Naive thymus-derived CD8-positive, alpha-beta T cell (primary cell): ENCODE data around the gene BOLL. TPM values are rescaled to one million over a fixed set of nuclear protein-coding genes. Genes with fewer than 3 reads are reported as not detected.
A peak's percentile ranks its signal among the peaks of the same experiment; 100 is the strongest.
"Not testable (repeated sequence)": the region's sequence is repeated elsewhere in the genome, so short reads cannot be mapped to it uniquely, and the experiment has no call there.

Experiments used
- ATAC-seq, 2 donors: fragments of 150-1000 bp; cut with Tn5 transposase in 1 of 2; sonication (Bioruptor Pico), chemical (Tn5 transposase) in 1 of 2; 1 replicate in 1 of 2; 2 replicates in 1 of 2; pipeline ENCODE4 v1.10.0; 2021; ENCODE audit warnings: mild to moderate bottlenecking in 2 of 2, moderate library complexity in 2 of 2
- POLR2A ChIA-PET: fragments of 350-600 bp; sonication (Branson Sonifier 250); formaldehyde crosslinking; loops from one replicate; lab custom pipeline; 2021; ENCODE audit warnings: antibody characterized with exemption; lab: Charles Lee
- DNase-seq, 10 donors: peaks; one replicate each; pipeline versions ENCODE4 v3.0.0 to v3.0.0-alpha.2; 2020 to 2022
- H3K27ac Mint-ChIP-seq, 10 donors: one replicate each; pipeline ENCODE4 v1.8.0; 2020 to 2022; ENCODE audit warnings: mild to moderate bottlenecking in 10 of 10, mixed read lengths in 10 of 10, moderate library complexity in 4 of 10, inconsistent platforms in 1 of 10
- H3K27me3 Mint-ChIP-seq, 5 donors: one replicate each; pipeline ENCODE4 v1.8.0; 2021 to 2022; ENCODE audit warnings: mixed read lengths in 5 of 5
- H3K36me3 Mint-ChIP-seq, 3 donors: one replicate each; pipeline ENCODE4 v1.8.0; 2020 to 2022; ENCODE audit warnings: mixed read lengths in 3 of 3, mild to moderate bottlenecking in 2 of 3, inconsistent platforms in 1 of 3
- H3K4me1 Mint-ChIP-seq, 4 donors: one replicate each; pipeline ENCODE4 v1.8.0; 2021 to 2022; ENCODE audit warnings: mixed read lengths in 4 of 4
- H3K4me3 Mint-ChIP-seq, 10 donors: one replicate each; pipeline ENCODE4 v1.8.0; 2020 to 2022; ENCODE audit warnings: mild to moderate bottlenecking in 10 of 10, mixed read lengths in 10 of 10, moderate library complexity in 6 of 10, inconsistent platforms in 1 of 10
- H3K9me3 Mint-ChIP-seq, 9 donors: one replicate each; pipeline ENCODE4 v1.8.0; 2020 to 2022; ENCODE audit warnings: mixed read lengths in 9 of 9, mild to moderate bottlenecking in 3 of 9, inconsistent platforms in 1 of 9, moderate library complexity in 1 of 9
- polyA plus RNA-seq, 3 donors: library from polyadenylated mRNA; unstranded; fragments of 300-500 nt; fragmentation: Illumina TruSeq; gene quantifications; one replicate each; pipeline ENCODE4 v1.2.3, GENCODE V29; 2021
- total RNA-seq, 8 experiments: library from RNA in 2 of 8; stranded (reverse) in 2 of 8; gene quantifications; one replicate each; pipeline ENCODE4 v1.2.3 and lab custom pipeline; 2021 to 2026

BOLL gene
- total and polyA plus RNA-seq, 5 experiments from 2014 or later = not detected

- Mint-ChIP-seq H3K4me3 (peak overlapping the region in 1 of 10 donors; percentile 13), H3K4me1 (peaks cover 24 to 64% (median 52%) of the 10 kb centered on the region in 4 donors)
Measured at GRCh38 chr2:197710424-197711042, 74.6 kb downstream of the BOLL start.

GRCh38 chr2:197709140-197709539, 76.0 kb downstream of the BOLL start:
- peaks cover 0 to 41% (median 2%) of the 10 kb centered on the region in 3 donors for H3K36me3 Mint-ChIP-seq
- H3K9me3 Mint-ChIP-seq, DNase-seq, ATAC-seq, H3K27me3 Mint-ChIP-seq: not testable (repeated sequence)
- POLR2A ChIA-PET = interaction anchor here (1.2 kb wide), 1 partner anchor 274 kb away, joined by 3 read pairs; the partner anchor contains the start of gene SF3B1
- peak overlapping the region in 1 of 10 donors; percentile 14 for H3K27ac Mint-ChIP-seq
- H3K4me1 Mint-ChIP-seq = peaks cover 26 to 68% (median 57%) of the 10 kb centered on the region in 4 donors
- peak overlapping the region in 8 of 10 donors; percentile 5 to 88 (median 70) for H3K4me3 Mint-ChIP-seq

More at GRCh38 chr2:197710424-197711042, 74.6 kb downstream of the BOLL start:
- peak overlapping the region in 1 of 10 donors; percentile 41 for H3K27ac Mint-ChIP-seq
- no peak for ATAC-seq
- no peak for DNase-seq
- POLR2A ChIA-PET = no interaction called here
- H3K36me3 Mint-ChIP-seq = peaks cover 0 to 48% (median 2%) of the 10 kb centered on the region in 3 donors
- no peaks in the 10 kb centered on the region for H3K9me3 Mint-ChIP-seq
- H3K27me3 Mint-ChIP-seq = no peaks in the 10 kb centered on the region

- Mint-ChIP-seq H3K9me3 (no peaks in the 10 kb centered on the region), H3K27ac (no peak overlapping the region), H3K36me3 (peaks cover 0 to 38% (median 2%) of the 10 kb centered on the region in 3 donors), H3K4me1 (peaks cover 26 to 67% (median 57%) of the 10 kb centered on the region in 4 donors), H3K27me3 (peaks cover 0 to 1% (median 0%) of the 10 kb centered on the region in 5 donors), H3K4me3 (peak overlapping the region; percentile 1 to 88 (median 64))
- POLR2A ChIA-PET = interaction anchor here (1.2 kb wide), 1 partner anchor 274 kb away, joined by 3 read pairs; the partner anchor contains the start of gene SF3B1
- no peak for DNase-seq
- ATAC-seq = no peak
Measured at GRCh38 chr2:197708331-197708730, 76.8 kb downstream of the BOLL start.

- peak overlapping the region in 4 of 10 donors; percentile 24 to 63 (median 47) for H3K27ac Mint-ChIP-seq
- peaks cover 26 to 59% (median 52%) of the 10 kb centered on the region in 4 donors for H3K4me1 Mint-ChIP-seq
- peaks cover 0 to 2% (median 0%) of the 10 kb centered on the region in 5 donors for H3K27me3 Mint-ChIP-seq
Measured at GRCh38 chr2:197707316-197708213, 77.6 kb downstream of the BOLL start.

GRCh38 chr2:197706839-197707207, 78.3 kb downstream of the BOLL start:
- no peaks in the 10 kb centered on the region for H3K9me3 Mint-ChIP-seq
- H3K4me1 Mint-ChIP-seq = peaks cover 26 to 59% (median 52%) of the 10 kb centered on the region in 4 donors
- peak overlapping the region; percentile 85 to 95 (median 92) for H3K4me3 Mint-ChIP-seq
- POLR2A ChIA-PET = interaction anchor here (1.8 to 3.0 kb wide), 3 partner anchors 12 to 272 kb away, joined by 3 to 26 read pairs (median 19); partner anchors contain the start of genes MOB4 and SF3B1
- peaks cover 0 to 26% (median 2%) of the 10 kb centered on the region in 3 donors for H3K36me3 Mint-ChIP-seq
- no peak for ATAC-seq
- H3K27me3 Mint-ChIP-seq = peaks cover 0 to 5% (median 0%) of the 10 kb centered on the region in 5 donors
- DNase-seq = no peak
- H3K27ac Mint-ChIP-seq = peak overlapping the region in 4 of 10 donors; percentile 6 to 95 (median 60)

More at GRCh38 chr2:197707316-197708213, 77.6 kb downstream of the BOLL start:
- Mint-ChIP-seq H3K36me3 (peaks cover 0 to 31% (median 2%) of the 10 kb centered on the region in 3 donors), H3K9me3 (no peaks in the 10 kb centered on the region), H3K4me3 (peak overlapping the region; percentile 85 to 95 (median 92))
- DNase-seq (peak in 3 of 10 donors; percentile 35 to 39 (median 38)), ATAC-seq (no peak)
- POLR2A ChIA-PET = interaction anchor here (1.8 kb wide), 1 partner anchor 11 kb away, joined by 3 read pairs; no protein-coding TSS in a partner anchor

- H3K36me3 Mint-ChIP-seq = peaks cover 0 to 22% (median under 1%) of the 10 kb centered on the region in 3 donors
- DNase-seq (peak in 3 of 10 donors; percentile 14 to 57 (median 21)), ATAC-seq (no peak)
- H3K27me3 Mint-ChIP-seq = peaks cover 0 to 5% (median 1%) of the 10 kb centered on the region in 5 donors
- H3K9me3 Mint-ChIP-seq = peaks cover 0 to 3% (median 0%) of the 10 kb centered on the region in 9 donors
- POLR2A ChIA-PET = interaction anchor here (1.3 to 3.0 kb wide), 8 partner anchors 13 to 907 kb away, joined by 3 to 26 read pairs (median 6); partner anchors contain the start of genes GTF3C3, HSPD1, HSPE1 and MOB4
- peak overlapping the region; percentile 85 to 99 (median 95) for H3K27ac Mint-ChIP-seq
- peak overlapping the region; percentile 85 to 95 (median 92) for H3K4me3 Mint-ChIP-seq
- peaks cover 26 to 54% (median 50%) of the 10 kb centered on the region in 4 donors for H3K4me1 Mint-ChIP-seq
Measured at GRCh38 chr2:197705912-197706838, 78.9 kb downstream of the BOLL start.

GRCh38 chr2:197705121-197705911, 79.8 kb downstream of the BOLL start, which contains the start of gene MARS2:
TSS of gene MARS2 (plus strand) at chr2:197705369. CDS start at chr2:197705406, 37 bp downstream.
- peak within 1 kb of the TSS; percentile 92 to 99 (median 96) for H3K27ac Mint-ChIP-seq
- peak; percentile 86 to 96 (median 93) for DNase-seq
- H3K36me3 Mint-ChIP-seq = peaks cover 0 to 20% (median 7%) of the 10 kb centered on the region in 3 donors
- POLR2A ChIA-PET = interaction anchor here (0.5 to 3.0 kb wide), 15 partner anchors 12 to 906 kb away, joined by 3 to 26 read pairs (median 5); partner anchors contain the start of genes COQ10B, GTF3C3, HSPD1 and HSPE1
- H3K4me1 Mint-ChIP-seq = peaks cover 26 to 54% (median 46%) of the 10 kb centered on the region in 4 donors
- peak within 1 kb of the TSS; percentile 85 to 95 (median 92) for H3K4me3 Mint-ChIP-seq
- peaks cover 0 to 3% (median 0%) of the 10 kb centered on the region in 9 donors for H3K9me3 Mint-ChIP-seq
- peak; percentile 81 to 84 for ATAC-seq
- H3K27me3 Mint-ChIP-seq = peaks cover 0 to 9% (median 1%) of the 10 kb centered on the region in 5 donors

GRCh38 chr2:197704434-197705120, 80.5 kb downstream of the BOLL start:
- H3K27ac Mint-ChIP-seq = peak overlapping the region; percentile 92 to 99 (median 96)
- ATAC-seq = peak; percentile 52 to 61
- peaks cover 0 to 9% (median 1%) of the 10 kb centered on the region in 5 donors for H3K27me3 Mint-ChIP-seq
- DNase-seq = peak in 1 of 10 donors; percentile 15
- peaks cover 0 to 13% (median 7%) of the 10 kb centered on the region in 3 donors for H3K36me3 Mint-ChIP-seq
- POLR2A ChIA-PET = interaction anchor here (0.5 to 3.0 kb wide), 14 partner anchors 13 to 905 kb away, joined by 3 to 26 read pairs (median 5); partner anchors contain the start of genes COQ10B, GTF3C3, HSPD1 and HSPE1
- H3K4me1 Mint-ChIP-seq = peaks cover 20 to 46% (median 38%) of the 10 kb centered on the region in 4 donors
- H3K4me3 Mint-ChIP-seq = peak overlapping the region; percentile 85 to 95 (median 91)
- H3K9me3 Mint-ChIP-seq = peaks cover 0 to 3% (median 0%) of the 10 kb centered on the region in 9 donors

GRCh38 chr2:197700960-197701359, 84.2 kb downstream of the BOLL start:
- peak overlapping the region in 1 of 10 donors; percentile 54 for H3K27ac Mint-ChIP-seq
- DNase-seq (no peak), ATAC-seq (no peak)
- H3K27me3 Mint-ChIP-seq = peaks cover 0 to 9% (median 2%) of the 10 kb centered on the region in 5 donors
- peaks cover 3 to 13% (median 9%) of the 10 kb centered on the region in 4 donors for H3K4me1 Mint-ChIP-seq
- peaks cover 0 to 9% (median 0%) of the 10 kb centered on the region in 9 donors for H3K9me3 Mint-ChIP-seq
- POLR2A ChIA-PET = no interaction called here
- H3K36me3 Mint-ChIP-seq = peaks cover 0 to 13% (median 3%) of the 10 kb centered on the region in 3 donors
- H3K4me3 Mint-ChIP-seq = no peak overlapping the region
